ENCODE measurements around the gene CINP.

DNA sequence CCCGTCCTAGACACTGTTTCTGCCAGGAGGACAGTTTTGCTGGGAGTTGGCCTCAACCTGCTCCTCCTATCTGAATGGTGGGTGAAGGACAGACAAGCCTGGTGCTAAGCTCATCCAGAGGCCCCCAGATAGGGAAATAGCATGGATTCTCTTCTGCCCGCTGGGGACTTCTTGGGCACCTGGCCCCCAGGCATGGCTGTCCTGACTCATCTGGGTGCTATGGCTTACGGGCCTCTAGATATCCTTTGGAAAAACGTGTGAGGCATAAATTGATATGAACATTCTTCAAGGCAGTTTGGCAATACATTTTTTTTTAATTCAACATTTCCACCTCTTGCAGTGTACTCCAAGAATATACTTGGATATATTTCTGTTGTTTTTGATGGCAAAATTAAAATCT, 8.7 kb upstream of the CINP start:
- TF ChIP-seq, protein P1, sequence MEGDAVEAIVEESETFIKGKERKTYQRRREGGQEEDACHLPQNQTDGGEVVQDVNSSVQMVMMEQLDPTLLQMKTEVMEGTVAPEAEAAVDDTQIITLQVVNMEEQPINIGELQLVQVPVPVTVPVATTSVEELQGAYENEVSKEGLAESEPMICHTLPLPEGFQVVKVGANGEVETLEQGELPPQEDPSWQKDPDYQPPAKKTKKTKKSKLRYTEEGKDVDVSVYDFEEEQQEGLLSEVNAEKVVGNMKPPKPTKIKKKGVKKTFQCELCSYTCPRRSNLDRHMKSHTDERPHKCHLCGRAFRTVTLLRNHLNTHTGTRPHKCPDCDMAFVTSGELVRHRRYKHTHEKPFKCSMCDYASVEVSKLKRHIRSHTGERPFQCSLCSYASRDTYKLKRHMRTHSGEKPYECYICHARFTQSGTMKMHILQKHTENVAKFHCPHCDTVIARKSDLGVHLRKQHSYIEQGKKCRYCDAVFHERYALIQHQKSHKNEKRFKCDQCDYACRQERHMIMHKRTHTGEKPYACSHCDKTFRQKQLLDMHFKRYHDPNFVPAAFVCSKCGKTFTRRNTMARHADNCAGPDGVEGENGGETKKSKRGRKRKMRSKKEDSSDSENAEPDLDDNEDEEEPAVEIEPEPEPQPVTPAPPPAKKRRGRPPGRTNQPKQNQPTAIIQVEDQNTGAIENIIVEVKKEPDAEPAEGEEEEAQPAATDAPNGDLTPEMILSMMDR (IDR thresholded peaks at IDR 0.05): no peak
- no peak for TF ChIP-seq POLR2A (IDR thresholded peaks at IDR 0.05)
